GM21576 (cell line): ENCODE measurements around the gene RBBP4.
"Not testable (repeated sequence)": the region's sequence is repeated elsewhere in the genome, so short reads cannot be mapped to it uniquely, and the experiment has no call there.

Experiments used
- ATAC-seq: cut with Tn5 transposase; IDR thresholded peaks from one replicate; pipeline ENCODE4 v1.9.1; 2021; ENCODE audit warnings: mild to moderate bottlenecking, moderate library complexity; ENCODE audit not compliant: unreplicated experiment

Gene RBBP4

GRCh38 chr1:32650752-32651460 is at the start of gene RBBP4:
Gene RBBP4, plus strand, starts transcription at chr1:32651208. Its CDS starts 99 bp downstream, at chr1:32651307.
- ATAC-seq: peak; percentile 85

DNA sequence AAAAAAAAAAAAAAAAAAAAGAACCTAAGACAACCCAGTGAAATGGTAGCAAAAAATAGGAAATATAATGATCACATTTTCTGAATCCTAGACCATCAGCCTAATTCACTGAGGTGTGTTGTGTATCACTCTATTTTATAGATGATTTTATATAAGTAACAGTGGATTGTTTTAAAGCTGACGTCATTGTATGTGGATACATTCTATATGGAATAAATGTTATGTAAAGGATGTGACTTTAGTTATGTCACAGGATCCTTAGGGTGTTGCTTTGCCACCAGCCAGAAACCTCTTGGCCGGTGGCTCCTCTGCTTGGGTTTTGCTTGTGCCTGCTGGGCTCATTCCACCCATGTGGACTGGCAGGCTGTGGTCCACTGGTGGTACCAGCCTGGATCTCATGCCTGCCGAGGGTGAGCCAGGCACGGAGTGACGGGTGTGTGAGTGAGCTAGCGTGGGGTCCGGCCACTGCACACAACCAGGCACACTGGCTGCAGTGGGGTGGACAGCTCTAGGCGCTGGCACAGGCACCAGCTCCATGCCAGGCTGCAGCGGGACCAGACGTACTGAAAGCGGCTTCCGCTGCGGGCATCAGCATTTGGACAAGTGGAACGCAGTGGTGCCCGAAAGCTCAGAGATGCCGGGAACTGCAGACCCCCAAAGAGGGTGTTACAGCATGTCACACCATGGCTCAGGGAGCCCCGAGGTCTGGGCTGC is 45.1 kb upstream of the RBBP4 start:
- ATAC-seq: no peak

DNA sequence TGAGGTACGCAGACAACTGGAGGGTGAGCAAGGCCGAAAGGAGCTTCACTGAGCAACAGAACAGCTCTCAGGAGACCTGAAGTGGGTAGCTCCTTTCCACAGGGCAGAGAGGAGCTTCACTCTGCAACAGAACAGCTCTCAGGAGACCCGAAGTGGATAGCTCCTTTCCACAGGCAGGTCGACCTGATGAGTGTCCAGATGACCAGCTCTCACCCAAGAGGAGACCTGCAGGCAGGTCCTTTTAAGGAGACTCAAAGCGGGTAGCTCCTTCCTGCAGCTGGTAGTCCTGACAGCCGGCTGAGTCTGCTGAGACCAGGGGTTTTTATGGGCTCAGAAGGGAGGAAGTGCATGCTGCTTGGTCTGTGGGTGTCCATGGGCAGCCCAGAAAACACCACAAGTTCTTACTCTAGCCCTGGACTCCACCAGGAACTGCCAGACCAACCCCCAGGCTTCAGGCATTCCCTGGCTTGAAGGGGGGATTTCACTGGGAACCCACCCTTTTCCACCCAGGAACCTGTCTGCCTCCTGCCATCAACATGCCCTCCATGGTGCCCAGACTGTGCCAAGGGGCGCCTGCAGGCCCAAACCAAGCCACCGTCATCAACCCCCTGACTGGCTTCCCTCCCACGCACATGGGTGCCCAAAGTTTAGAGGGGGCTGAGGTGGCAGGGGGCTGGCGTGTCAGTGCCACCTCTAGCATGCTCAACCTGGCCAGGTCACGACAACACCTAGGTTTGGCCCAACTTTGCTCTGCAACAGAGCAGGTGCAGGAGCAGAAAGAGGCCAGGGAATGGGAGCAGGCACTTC is 44.2 kb upstream of the RBBP4 start:
- no peak for ATAC-seq

DNA sequence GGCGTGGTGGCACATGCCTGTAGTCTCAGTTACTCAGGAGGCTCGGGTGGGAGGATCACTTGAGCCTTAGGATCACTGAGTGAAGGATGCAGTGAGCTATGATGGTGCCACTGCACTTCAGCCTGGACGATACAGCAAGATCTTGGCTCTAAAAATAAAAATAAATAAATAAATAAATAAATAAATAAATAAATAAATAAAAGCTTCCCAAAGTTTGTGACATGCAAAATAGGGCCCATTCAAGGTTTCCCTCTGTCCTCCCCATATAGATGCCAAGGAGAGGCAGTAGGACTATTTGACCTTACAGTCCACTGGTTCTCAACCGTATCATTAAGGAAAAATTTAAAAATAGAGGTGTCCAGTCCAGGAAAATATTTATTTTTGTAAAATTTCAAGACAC is 41.8 kb upstream of the RBBP4 start:
- no peak for ATAC-seq

GRCh38 chr1:32611859-32612188 is 39.2 kb upstream of the RBBP4 start:
- ATAC-seq: no peak

GRCh38 chr1:32612189-32612881 is 38.7 kb upstream of the RBBP4 start:
- ATAC-seq: peak; percentile 64

DNA sequence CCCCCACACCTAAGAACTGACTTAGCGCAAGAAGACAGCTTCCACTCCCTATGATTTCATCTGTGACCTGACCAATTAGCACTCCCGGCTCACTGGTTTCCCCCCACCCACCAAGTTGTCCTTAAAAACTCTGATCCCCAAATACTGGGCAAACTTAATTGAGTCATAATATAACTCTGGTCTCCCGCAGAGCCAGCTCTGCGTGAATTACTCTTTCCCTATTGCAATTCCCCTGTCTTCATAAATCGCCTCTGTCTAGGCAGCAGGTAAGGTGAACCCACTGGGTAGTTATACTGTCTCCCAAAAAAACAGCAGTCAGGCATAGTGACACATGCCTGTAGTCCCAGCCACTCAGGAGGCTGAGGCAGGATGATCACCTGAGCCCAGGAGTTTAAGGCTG is 37.5 kb upstream of the RBBP4 start:
- ATAC-seq: no peak

GRCh38 chr1:32618673-32619221 is 32.3 kb upstream of the RBBP4 start:
- no peak for ATAC-seq

GRCh38 chr1:32619701-32620485 is 31.1 kb upstream of the RBBP4 start:
- ATAC-seq: peak; percentile 57

- ATAC-seq: no peak
Observed at GRCh38 chr1:32622205-32622604, 28.8 kb upstream of the RBBP4 start.

DNA sequence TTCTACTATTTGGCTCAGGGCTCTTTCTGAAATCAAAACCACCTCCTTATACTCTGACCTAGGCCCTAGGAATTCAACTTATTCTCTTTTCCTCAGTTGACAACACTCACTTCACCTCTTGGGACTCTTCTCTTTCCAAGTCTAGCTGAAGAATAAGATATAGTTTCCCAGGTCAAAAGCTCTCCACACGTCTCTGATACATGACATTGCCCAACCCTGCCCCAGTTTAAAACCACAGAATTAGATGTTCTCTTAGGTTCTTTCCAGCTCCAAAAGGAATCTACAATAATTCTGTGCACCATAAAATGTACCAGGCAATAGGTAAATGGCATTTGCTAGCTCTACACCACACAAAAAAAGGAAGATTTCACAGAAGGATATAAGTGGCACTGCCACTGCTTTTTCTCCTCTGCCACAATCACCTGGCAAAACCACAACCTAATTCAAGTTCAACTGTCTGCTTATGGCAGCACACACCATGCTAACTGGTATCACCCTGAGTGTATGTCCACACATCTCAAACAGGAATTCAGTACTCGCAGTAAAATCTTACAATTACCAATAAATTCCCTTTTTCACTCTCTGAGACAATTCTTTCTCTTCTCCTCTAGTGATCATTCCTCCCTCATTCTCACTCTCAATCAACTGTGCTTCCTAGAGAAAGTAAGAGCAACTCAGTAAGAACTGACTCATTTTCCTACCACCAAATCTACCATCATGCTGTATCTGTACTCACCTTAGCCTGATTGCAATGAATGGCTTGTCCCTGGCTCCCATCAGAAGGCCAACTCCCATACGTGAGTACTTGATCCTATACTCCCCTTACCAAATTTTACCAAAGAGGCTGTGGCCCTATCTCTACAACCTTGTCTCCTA is 28.0 kb upstream of the RBBP4 start:
- no peak for ATAC-seq

GRCh38 chr1:32623775-32624174 is 27.2 kb upstream of the RBBP4 start:
- no peak for ATAC-seq

GRCh38 chr1:32626176-32626575 is 24.8 kb upstream of the RBBP4 start:
- no peak for ATAC-seq

- ATAC-seq: peak; percentile 59
Observed at GRCh38 chr1:32627596-32628162, 23.3 kb upstream of the RBBP4 start.

GRCh38 chr1:32630173-32630572 is 20.8 kb upstream of the RBBP4 start:
- not testable (repeated sequence) for ATAC-seq

DNA sequence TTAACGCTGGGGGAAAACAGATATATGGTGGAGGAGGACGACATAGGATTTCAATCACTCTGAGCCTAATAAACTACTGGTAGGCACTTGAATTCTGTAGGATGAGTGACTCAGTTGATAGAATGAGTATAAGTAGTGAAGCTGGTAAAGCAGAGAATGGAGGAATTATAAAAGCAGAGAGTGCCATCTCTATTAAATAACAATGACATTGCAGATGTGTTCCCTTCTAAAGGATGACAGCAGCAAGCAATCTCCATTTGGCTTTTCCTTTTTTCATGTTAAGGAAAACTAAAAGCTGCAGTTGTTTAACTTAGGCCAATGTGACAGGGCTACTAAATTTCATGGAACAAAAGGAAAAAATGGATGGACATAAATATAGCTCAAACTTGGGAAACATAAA is 18.2 kb upstream of the RBBP4 start:
- no peak for ATAC-seq

GRCh38 chr1:32635508-32636277 is 15.3 kb upstream of the RBBP4 start:
- ATAC-seq: no peak
